ENCODE results near the gene GALNT13. TPM values are rescaled to one million over a fixed set of nuclear protein-coding genes. Genes with fewer than 3 reads are reported as not detected.

Gene GALNT13
- total and polyA plus RNA-seq, 2 donors from 2014 or later, result 0.57 TPM; not detected in 1

DNA sequence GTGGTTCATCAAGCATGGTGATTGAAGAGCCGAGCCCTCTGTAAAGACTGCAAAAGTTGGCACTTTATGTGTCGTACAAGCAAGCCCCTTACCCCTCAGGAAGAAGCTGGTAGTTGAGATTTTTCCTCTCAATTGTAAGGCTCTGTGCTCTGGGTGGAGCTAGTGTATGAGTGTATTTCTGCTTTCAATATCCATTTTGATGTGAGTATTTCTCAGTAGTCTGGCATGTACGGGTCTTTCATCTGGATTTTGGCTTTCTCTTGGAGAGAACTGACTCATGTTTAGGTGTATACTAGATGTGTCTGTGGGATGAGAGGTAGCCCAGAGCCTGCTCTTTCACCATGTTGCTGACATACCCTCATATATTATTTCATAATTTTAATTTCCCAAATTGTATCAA is 420.2 kb downstream of the GALNT13 start:
- intact Hi-C loops (cut with DNase I), result no loop called here
- DNase-seq (no peak), FAIRE-seq (no peak)
- H3K9me3 ChIP-seq (ENCODE audit: control insufficient read depth in 2 of 3, insufficient read depth in 1 of 3, low read length in 3 of 3), result no peaks in the 10 kb centered on the region
- TF ChIP-seq, protein P1, sequence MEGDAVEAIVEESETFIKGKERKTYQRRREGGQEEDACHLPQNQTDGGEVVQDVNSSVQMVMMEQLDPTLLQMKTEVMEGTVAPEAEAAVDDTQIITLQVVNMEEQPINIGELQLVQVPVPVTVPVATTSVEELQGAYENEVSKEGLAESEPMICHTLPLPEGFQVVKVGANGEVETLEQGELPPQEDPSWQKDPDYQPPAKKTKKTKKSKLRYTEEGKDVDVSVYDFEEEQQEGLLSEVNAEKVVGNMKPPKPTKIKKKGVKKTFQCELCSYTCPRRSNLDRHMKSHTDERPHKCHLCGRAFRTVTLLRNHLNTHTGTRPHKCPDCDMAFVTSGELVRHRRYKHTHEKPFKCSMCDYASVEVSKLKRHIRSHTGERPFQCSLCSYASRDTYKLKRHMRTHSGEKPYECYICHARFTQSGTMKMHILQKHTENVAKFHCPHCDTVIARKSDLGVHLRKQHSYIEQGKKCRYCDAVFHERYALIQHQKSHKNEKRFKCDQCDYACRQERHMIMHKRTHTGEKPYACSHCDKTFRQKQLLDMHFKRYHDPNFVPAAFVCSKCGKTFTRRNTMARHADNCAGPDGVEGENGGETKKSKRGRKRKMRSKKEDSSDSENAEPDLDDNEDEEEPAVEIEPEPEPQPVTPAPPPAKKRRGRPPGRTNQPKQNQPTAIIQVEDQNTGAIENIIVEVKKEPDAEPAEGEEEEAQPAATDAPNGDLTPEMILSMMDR (IDR thresholded peaks at IDR 0.05; ENCODE audit: borderline replicate concordance, extremely low read depth, insufficient read depth), result no peak
- H3K27ac ChIP-seq (ENCODE audit: low read depth in 2 of 2, low read length in 2 of 2), result no peak overlapping the region
- H3K4me3 ChIP-seq (ENCODE audit: low read length in 3 of 3), result no peak overlapping the region
- H3K36me3 ChIP-seq (ENCODE audit: control insufficient read depth in 2 of 3, insufficient read depth in 3 of 3, low read length in 3 of 3), result no peaks in the 10 kb centered on the region
- H3K4me1 ChIP-seq (ENCODE audit: control insufficient read depth in 2 of 3, insufficient read depth in 2 of 3, low read depth in 1 of 3, low read length in 3 of 3), result no peaks in the 10 kb centered on the region
- H3K27me3 ChIP-seq (ENCODE audit: control insufficient read depth, insufficient read depth, low read length), result no peaks in the 10 kb centered on the region
- no peak overlapping the region for H3K9ac ChIP-seq (ENCODE audit: low read length in 3 of 3)

DNA sequence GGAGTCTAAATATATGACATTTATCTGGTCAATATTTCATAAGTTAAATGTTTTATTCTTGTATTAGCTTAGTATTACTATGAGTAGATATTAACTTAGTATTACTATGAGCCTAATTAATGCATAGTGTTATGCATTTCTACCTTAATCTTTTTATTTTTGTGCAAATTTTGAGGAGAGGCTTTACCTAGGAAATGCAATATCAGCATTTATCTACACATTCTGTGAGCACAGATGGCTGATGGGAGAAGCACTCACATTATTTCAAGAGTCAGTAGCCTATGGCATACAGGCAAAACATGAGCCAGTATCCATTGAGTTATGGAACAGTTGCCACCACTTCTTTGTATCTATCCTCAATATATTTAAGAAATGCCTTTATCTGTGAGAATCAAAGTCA is 422.1 kb downstream of the GALNT13 start:
- no peaks in the 10 kb centered on the region for H3K9me3 ChIP-seq (ENCODE audit: control insufficient read depth in 2 of 3, insufficient read depth in 1 of 3, low read length in 3 of 3)
- no peak overlapping the region for H3K27ac ChIP-seq (ENCODE audit: low read depth in 2 of 2, low read length in 2 of 2)
- H3K4me3 ChIP-seq (ENCODE audit: low read length in 3 of 3), result no peak overlapping the region
- H3K27me3 ChIP-seq (ENCODE audit: control insufficient read depth, insufficient read depth, low read length), result no peaks in the 10 kb centered on the region
- no peaks in the 10 kb centered on the region for H3K36me3 ChIP-seq (ENCODE audit: control insufficient read depth in 2 of 3, insufficient read depth in 3 of 3, low read length in 3 of 3)
- intact Hi-C loops (cut with DNase I), result no loop called here
- H3K9ac ChIP-seq (ENCODE audit: low read length in 3 of 3), result no peak overlapping the region
- no peaks in the 10 kb centered on the region for H3K4me1 ChIP-seq (ENCODE audit: control insufficient read depth in 2 of 3, insufficient read depth in 2 of 3, low read depth in 1 of 3, low read length in 3 of 3)
- DNase-seq (no peak), FAIRE-seq (no peak)
- TF ChIP-seq, protein P1 (IDR thresholded peaks at IDR 0.05; ENCODE audit: borderline replicate concordance, extremely low read depth, insufficient read depth), result no peak

GRCh38 chr2:154306266-154306970 is 434.7 kb downstream of the GALNT13 start:
- FAIRE-seq (no peak), DNase-seq (peak in 1 of 5 donors; percentile 15)
- TF ChIP-seq, protein P1 (IDR thresholded peaks at IDR 0.05; ENCODE audit: borderline replicate concordance, extremely low read depth, insufficient read depth), result no peak
- no peaks in the 10 kb centered on the region for H3K27me3 ChIP-seq (ENCODE audit: control insufficient read depth, insufficient read depth, low read length)
- H3K27ac ChIP-seq (ENCODE audit: low read depth in 2 of 2, low read length in 2 of 2), result no peak overlapping the region
- no peaks in the 10 kb centered on the region for H3K36me3 ChIP-seq (ENCODE audit: control insufficient read depth in 2 of 3, insufficient read depth in 3 of 3, low read length in 3 of 3)
- H3K9ac ChIP-seq (ENCODE audit: low read length in 3 of 3), result no peak overlapping the region
- intact Hi-C loops (cut with DNase I), result no loop called here
- H3K4me3 ChIP-seq (ENCODE audit: low read length in 3 of 3), result no peak overlapping the region
- H3K9me3 ChIP-seq (ENCODE audit: control insufficient read depth in 2 of 3, insufficient read depth in 1 of 3, low read length in 3 of 3), result no peaks in the 10 kb centered on the region
- no peaks in the 10 kb centered on the region for H3K4me1 ChIP-seq (ENCODE audit: control insufficient read depth in 2 of 3, insufficient read depth in 2 of 3, low read depth in 1 of 3, low read length in 3 of 3)

- no peak overlapping the region for H3K4me3 ChIP-seq (ENCODE audit: low read length in 3 of 3)
- FAIRE-seq, result no peak
- no peaks in the 10 kb centered on the region for H3K4me1 ChIP-seq (ENCODE audit: control insufficient read depth in 2 of 3, insufficient read depth in 2 of 3, low read depth in 1 of 3, low read length in 3 of 3)
- no peaks in the 10 kb centered on the region for H3K9me3 ChIP-seq (ENCODE audit: control insufficient read depth in 2 of 3, insufficient read depth in 1 of 3, low read length in 3 of 3)
- H3K27me3 ChIP-seq (ENCODE audit: control insufficient read depth, insufficient read depth, low read length), result no peaks in the 10 kb centered on the region
- no peak overlapping the region for H3K27ac ChIP-seq (ENCODE audit: low read depth in 2 of 2, low read length in 2 of 2)
- TF ChIP-seq, protein P1 (IDR thresholded peaks at IDR 0.05; ENCODE audit: borderline replicate concordance, extremely low read depth, insufficient read depth), result no peak
- no peaks in the 10 kb centered on the region for H3K36me3 ChIP-seq (ENCODE audit: control insufficient read depth in 2 of 3, insufficient read depth in 3 of 3, low read length in 3 of 3)
- no peak overlapping the region for H3K9ac ChIP-seq (ENCODE audit: low read length in 3 of 3)
- DNase-seq, result no peak
- intact Hi-C loops (cut with DNase I), result no loop called here
Measured at GRCh38 chr2:154307007-154307406, 435.3 kb downstream of the GALNT13 start.
